ENCODE results near the gene NANOS3. TPM values are rescaled to one million over a fixed set of nuclear protein-coding genes. Genes with fewer than 3 reads are reported as not detected.

The NANOS3 gene
- total and polyA plus RNA-seq, 2 of the 13 experiments (the other 11 are each of a cell fraction or from before 2014, with no cell fraction given) = 0.21 TPM; not detected in 1

DNA sequence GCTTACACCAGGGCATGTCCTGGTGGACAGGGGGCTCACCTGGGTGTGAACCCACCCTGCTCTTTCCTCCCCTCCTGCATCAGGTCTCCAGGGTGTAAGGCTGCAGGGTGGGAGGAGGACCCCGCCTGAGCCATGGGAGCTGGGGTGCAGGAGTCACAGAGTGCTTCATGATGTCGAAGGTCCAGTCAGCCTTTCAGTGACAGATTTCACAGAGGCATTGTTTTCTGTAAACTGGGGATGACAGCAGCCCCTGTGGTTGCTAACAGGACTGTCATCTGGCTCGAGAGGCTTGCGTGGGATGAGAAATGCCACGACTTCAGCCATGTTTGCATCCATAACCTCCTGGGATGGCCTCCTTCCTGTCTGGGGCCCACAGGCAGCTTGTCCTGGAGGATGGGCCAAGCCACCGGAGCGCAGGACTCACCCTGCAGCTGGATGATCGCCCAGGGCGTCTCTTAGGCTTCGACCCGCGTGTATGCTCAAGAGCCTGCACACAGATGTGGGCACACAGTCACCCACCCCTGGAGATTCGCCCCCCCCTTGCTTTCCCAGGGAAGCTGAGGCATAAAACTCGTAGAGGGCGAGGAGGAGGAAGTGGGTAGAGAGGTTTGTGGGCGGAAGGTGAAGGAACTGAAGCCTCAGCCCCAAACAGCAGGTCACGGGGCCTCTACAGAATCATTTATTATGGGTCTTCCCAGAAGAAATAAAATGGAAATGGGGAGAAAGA, 4.9 kb downstream of the NANOS3 start (continued):
- TF ChIP-seq YY1 (IDR thresholded peaks at IDR 0.05; ENCODE audit: insufficient read depth, insufficient replicate concordance, low read depth, low read length) (peak; percentile 57), IRX3 (CRISPR knock-in tag; IDR thresholded peaks at IDR 0.05; ENCODE audit: borderline replicate concordance, low read depth) (no peak), NR2F2 (IDR thresholded peaks at IDR 0.05; ENCODE audit: borderline replicate concordance, low read depth) (peak; percentile 4; the same call in 1 of the 2 replicates), ZBTB7B (CRISPR knock-in tag; IDR thresholded peaks at IDR 0.05) (peak; percentile 31; the same call in 1 of the 2 replicates), GABPB1 (CRISPR knock-in tag; IDR thresholded peaks at IDR 0.05) (peak; percentile 6; the same call in 1 of the 2 replicates), ZSCAN30 (CRISPR knock-in tag; IDR thresholded peaks at IDR 0.05) (no peak), ZNF263 (CRISPR knock-in tag; IDR thresholded peaks at IDR 0.05) (0 out of 2 replicates have a peak, but pooled peaks have one; percentile 13)
- TF ChIP-seq, protein P1, sequence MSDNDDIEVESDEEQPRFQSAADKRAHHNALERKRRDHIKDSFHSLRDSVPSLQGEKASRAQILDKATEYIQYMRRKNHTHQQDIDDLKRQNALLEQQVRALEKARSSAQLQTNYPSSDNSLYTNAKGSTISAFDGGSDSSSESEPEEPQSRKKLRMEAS (IDR thresholded peaks at IDR 0.05) = 0 out of 2 replicates have a peak, but pooled peaks have one; percentile 19
- TF ChIP-seq, protein P2, sequence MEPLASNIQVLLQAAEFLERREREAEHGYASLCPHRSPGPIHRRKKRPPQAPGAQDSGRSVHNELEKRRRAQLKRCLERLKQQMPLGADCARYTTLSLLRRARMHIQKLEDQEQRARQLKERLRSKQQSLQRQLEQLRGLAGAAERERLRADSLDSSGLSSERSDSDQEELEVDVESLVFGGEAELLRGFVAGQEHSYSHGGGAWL (CRISPR knock-in tag; IDR thresholded peaks at IDR 0.05) = 0 out of 2 replicates have a peak, but pooled peaks have one; percentile 26

DNA sequence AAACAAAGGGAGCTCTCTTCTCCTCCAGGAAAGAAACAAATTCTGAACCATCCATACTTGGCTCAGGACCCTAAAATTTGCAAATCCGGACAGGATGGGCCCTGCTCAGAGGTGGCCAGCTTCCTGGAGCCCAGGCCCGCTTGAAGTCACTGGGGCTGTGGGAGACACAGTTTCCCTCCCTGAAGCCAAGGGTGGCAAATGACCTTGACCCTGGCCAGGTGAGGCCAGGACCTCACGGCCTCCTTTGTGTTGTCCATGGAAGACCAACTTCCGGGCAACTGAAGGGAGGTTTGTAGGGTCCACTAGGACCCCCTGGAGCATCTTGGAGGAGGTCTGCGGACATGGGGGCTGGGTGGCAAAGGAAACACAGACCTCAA, 5.5 kb downstream of the NANOS3 start:
- CTCF ChIA-PET (ENCODE audit: low intra/inter-chr PET ratio, low total read pairs) = interaction anchor here (5.0 kb wide), 1 partner anchor 191 kb away, joined by 79 read pairs; the partner anchor contains the start of gene MISP3
- H3K4me2 ChIP-seq (ENCODE audit: low read depth, low read length) = no peak overlapping the region
- DNase-seq (ENCODE audit: low spot score) (no peak), ATAC-seq (no peak), FAIRE-seq (no peak)
- peaks cover 2 to 26% of the 10 kb centered on the region in 2 experiments; a peak in 4 of 5 replicates for H3K27me3 ChIP-seq (ENCODE audit: control insufficient read depth in 1 of 2, insufficient read depth in 2 of 2, low read length in 2 of 2)
- in situ Hi-C loops (cut with HindIII; ENCODE audit: extremely low pct_ligation_motif_present, low pct_unique_long_range_greater_than_20kb) = loop anchor here (5.0 to 25.0 kb wide), 3 partner anchors 70 to 530 kb away; partner anchors contain the start of genes DCAF15, DDX39A and MISP3
- peaks cover 59% of the 10 kb centered on the region for H3K4me1 ChIP-seq (ENCODE audit: insufficient read depth, low read length)
- H3K36me3 ChIP-seq (replicated peaks in 1 of 2; ENCODE audit: control insufficient read depth in 1 of 2, insufficient read depth in 2 of 2, low read length in 2 of 2) = no peaks in the 10 kb centered on the region
- H3K9ac ChIP-seq (ENCODE audit: insufficient read depth, low read depth, low read length) = peak overlapping the region; percentile 58; the same call in 1 of the 2 replicates
- no peaks in the 10 kb centered on the region for H3K79me2 ChIP-seq (ENCODE audit: insufficient read depth, low read length)
- H3K27ac ChIP-seq (ENCODE audit: extremely low read length, insufficient read depth, low read length) = no peak overlapping the region
- H3K9me3 ChIP-seq (ENCODE audit: low read length) = no peaks in the 10 kb centered on the region
- H4K20me1 ChIP-seq (ENCODE audit: insufficient read depth, low read length) = no peaks in the 10 kb centered on the region
- intact Hi-C loops (cut with micrococcal nuclease; ENCODE audit: unreplicated experiment) = no loop called here
- no peak overlapping the region for H3K4me3 ChIP-seq (replicated peaks in 1 of 3; ENCODE audit: insufficient read depth in 1 of 3, low read depth in 2 of 3, low read length in 3 of 3)
- BruUV-seq (replicated peaks) = no TSS peak
- POLR2A ChIA-PET = interaction anchor here (0.8 to 2.1 kb wide), 5 partner anchors 29 to 254 kb away, joined by 3 to 7 read pairs (median 3); partner anchors contain the start of genes ASF1B and RFX1
- no CpG with 5 or more reads among the region's 5 CpGs for WGBS (ENCODE audit: low lambda C conversion rate)
- no peak overlapping the region for H2AFZ ChIP-seq (ENCODE audit: low read length)
- TF ChIP-seq ZNF12 (CRISPR knock-in tag; IDR thresholded peaks at IDR 0.05) (no peak), ZNF251 (CRISPR knock-in tag; IDR thresholded peaks at IDR 0.05) (no peak), JUNB (CRISPR knock-in tag; IDR thresholded peaks at IDR 0.05; ENCODE audit: borderline replicate concordance) (no peak), HDAC2 (CRISPR knock-in tag; IDR thresholded peaks at IDR 0.05) (no peak), TEAD3 (CRISPR knock-in tag; optimal IDR thresholded peaks at IDR 0.05; ENCODE audit: borderline replicate concordance) (no peak), ZMYM2 (CRISPR knock-in tag; IDR thresholded peaks at IDR 0.05) (no peak), SATB2 (CRISPR knock-in tag; IDR thresholded peaks at IDR 0.05) (no peak), ZNF17 (CRISPR knock-in tag; IDR thresholded peaks at IDR 0.05) (no peak), HOXA5 (CRISPR knock-in tag; IDR thresholded peaks at IDR 0.05) (no peak), ZNF724P (CRISPR knock-in tag; IDR thresholded peaks at IDR 0.05; ENCODE audit: borderline replicate concordance) (no peak)
- TF ChIP-seq, protein P3, sequence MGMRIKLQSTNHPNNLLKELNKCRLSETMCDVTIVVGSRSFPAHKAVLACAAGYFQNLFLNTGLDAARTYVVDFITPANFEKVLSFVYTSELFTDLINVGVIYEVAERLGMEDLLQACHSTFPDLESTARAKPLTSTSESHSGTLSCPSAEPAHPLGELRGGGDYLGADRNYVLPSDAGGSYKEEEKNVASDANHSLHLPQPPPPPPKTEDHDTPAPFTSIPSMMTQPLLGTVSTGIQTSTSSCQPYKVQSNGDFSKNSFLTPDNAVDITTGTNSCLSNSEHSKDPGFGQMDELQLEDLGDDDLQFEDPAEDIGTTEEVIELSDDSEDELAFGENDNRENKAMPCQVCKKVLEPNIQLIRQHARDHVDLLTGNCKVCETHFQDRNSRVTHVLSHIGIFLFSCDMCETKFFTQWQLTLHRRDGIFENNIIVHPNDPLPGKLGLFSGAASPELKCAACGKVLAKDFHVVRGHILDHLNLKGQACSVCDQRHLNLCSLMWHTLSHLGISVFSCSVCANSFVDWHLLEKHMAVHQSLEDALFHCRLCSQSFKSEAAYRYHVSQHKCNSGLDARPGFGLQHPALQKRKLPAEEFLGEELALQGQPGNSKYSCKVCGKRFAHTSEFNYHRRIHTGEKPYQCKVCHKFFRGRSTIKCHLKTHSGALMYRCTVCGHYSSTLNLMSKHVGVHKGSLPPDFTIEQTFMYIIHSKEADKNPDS (CRISPR knock-in tag; IDR thresholded peaks at IDR 0.05) = no peak
- TF ChIP-seq, protein P4, sequence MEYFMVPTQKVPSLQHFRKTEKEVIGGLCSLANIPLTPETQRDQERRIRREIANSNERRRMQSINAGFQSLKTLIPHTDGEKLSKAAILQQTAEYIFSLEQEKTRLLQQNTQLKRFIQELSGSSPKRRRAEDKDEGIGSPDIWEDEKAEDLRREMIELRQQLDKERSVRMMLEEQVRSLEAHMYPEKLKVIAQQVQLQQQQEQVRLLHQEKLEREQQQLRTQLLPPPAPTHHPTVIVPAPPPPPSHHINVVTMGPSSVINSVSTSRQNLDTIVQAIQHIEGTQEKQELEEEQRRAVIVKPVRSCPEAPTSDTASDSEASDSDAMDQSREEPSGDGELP (IDR thresholded peaks at IDR 0.05; ENCODE audit: borderline replicate concordance, low read depth) = no peak

Measured in HepG2 (cell line).